ENCODE measurements around the gene FARS2.

DNA sequence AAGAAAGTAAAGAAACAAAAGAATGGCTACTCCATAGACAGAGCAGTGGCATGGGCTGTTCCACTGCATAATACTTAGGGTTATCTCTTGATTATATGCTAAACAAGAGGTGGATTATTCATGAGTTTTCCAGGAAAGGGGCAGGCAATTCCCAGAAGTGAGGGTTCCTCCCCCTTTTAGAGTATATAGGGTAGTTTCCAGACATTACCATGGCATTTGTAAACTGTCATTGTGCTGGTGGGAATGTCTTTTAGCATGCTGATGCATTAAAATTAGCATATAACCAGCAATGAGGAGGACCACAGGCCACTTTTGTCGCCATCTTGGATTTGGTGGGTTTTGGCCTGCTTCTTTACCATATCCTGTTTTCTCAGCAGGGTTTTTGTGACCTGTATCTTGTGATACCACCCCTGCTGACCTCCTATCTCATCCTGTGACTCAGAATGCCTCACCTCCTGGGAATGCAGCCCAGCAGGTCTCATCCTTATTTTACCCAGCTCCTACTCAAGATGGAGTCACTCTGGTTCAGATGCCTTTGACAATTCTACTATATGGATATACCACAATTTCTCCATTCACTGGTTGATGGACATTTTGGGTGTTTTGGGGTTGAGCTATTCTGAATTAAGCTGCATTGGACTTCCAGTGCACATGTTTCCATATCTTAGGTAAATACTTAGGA lies 280.6 kb downstream of the FARS2 start:
- TF ChIP-seq POLR2A (IDR thresholded peaks at IDR 0.05; ENCODE audit: low read depth, low read length): no peak
- TF ChIP-seq POLR2AphosphoS5 (IDR thresholded peaks at IDR 0.05; ENCODE audit: low read depth, low read length): no peak
